ENCODE results near the gene IGLON5.

- TF ChIP-seq, protein P1, sequence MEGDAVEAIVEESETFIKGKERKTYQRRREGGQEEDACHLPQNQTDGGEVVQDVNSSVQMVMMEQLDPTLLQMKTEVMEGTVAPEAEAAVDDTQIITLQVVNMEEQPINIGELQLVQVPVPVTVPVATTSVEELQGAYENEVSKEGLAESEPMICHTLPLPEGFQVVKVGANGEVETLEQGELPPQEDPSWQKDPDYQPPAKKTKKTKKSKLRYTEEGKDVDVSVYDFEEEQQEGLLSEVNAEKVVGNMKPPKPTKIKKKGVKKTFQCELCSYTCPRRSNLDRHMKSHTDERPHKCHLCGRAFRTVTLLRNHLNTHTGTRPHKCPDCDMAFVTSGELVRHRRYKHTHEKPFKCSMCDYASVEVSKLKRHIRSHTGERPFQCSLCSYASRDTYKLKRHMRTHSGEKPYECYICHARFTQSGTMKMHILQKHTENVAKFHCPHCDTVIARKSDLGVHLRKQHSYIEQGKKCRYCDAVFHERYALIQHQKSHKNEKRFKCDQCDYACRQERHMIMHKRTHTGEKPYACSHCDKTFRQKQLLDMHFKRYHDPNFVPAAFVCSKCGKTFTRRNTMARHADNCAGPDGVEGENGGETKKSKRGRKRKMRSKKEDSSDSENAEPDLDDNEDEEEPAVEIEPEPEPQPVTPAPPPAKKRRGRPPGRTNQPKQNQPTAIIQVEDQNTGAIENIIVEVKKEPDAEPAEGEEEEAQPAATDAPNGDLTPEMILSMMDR (IDR thresholded peaks at IDR 0.05), result no peak
- TF ChIP-seq POLR2A (IDR thresholded peaks at IDR 0.05), result no peak
Measured at GRCh38 chr19:51271067-51271466, 40.4 kb upstream of the IGLON5 start.

Data from body of pancreas (tissue), 4 donors.